ENCODE results near the gene DMPK. TPM values are rescaled to one million over a fixed set of nuclear protein-coding genes. Genes with fewer than 3 reads are reported as not detected.
A peak's percentile ranks its signal among the peaks of the same experiment; 100 is the strongest.

Gene DMPK
- total and polyA plus RNA-seq, 9 of the 15 experiments (the other 6 are each of a cell fraction or from before 2014, with no cell fraction given), result 0.24 to 31.3 (median 7.3) TPM

- no peak for TF ChIP-seq THRB (CRISPR knock-in tag; conservative IDR thresholded peaks at IDR 0.05)
- no peak for TF ChIP-seq SMARCC2 (IDR thresholded peaks at IDR 0.05; ENCODE audit: low read depth)
- no peak for TF ChIP-seq SRF (CRISPR knock-in tag; IDR thresholded peaks at IDR 0.05)
- TF ChIP-seq, protein P1, sequence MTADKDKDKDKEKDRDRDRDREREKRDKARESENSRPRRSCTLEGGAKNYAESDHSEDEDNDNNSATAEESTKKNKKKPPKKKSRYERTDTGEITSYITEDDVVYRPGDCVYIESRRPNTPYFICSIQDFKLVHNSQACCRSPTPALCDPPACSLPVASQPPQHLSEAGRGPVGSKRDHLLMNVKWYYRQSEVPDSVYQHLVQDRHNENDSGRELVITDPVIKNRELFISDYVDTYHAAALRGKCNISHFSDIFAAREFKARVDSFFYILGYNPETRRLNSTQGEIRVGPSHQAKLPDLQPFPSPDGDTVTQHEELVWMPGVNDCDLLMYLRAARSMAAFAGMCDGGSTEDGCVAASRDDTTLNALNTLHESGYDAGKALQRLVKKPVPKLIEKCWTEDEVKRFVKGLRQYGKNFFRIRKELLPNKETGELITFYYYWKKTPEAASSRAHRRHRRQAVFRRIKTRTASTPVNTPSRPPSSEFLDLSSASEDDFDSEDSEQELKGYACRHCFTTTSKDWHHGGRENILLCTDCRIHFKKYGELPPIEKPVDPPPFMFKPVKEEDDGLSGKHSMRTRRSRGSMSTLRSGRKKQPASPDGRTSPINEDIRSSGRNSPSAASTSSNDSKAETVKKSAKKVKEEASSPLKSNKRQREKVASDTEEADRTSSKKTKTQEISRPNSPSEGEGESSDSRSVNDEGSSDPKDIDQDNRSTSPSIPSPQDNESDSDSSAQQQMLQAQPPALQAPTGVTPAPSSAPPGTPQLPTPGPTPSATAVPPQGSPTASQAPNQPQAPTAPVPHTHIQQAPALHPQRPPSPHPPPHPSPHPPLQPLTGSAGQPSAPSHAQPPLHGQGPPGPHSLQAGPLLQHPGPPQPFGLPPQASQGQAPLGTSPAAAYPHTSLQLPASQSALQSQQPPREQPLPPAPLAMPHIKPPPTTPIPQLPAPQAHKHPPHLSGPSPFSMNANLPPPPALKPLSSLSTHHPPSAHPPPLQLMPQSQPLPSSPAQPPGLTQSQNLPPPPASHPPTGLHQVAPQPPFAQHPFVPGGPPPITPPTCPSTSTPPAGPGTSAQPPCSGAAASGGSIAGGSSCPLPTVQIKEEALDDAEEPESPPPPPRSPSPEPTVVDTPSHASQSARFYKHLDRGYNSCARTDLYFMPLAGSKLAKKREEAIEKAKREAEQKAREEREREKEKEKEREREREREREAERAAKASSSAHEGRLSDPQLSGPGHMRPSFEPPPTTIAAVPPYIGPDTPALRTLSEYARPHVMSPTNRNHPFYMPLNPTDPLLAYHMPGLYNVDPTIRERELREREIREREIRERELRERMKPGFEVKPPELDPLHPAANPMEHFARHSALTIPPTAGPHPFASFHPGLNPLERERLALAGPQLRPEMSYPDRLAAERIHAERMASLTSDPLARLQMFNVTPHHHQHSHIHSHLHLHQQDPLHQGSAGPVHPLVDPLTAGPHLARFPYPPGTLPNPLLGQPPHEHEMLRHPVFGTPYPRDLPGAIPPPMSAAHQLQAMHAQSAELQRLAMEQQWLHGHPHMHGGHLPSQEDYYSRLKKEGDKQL (CRISPR knock-in tag; IDR thresholded peaks at IDR 0.05; ENCODE audit: borderline replicate concordance), result no peak
- no peak for TF ChIP-seq CBX8 (IDR thresholded peaks at IDR 0.05; ENCODE audit: borderline replicate concordance, extremely low read depth, low read depth, low read length, poor library complexity, severe bottlenecking)
- no peak for TF ChIP-seq DIDO1 (tag; IDR thresholded peaks at IDR 0.05; ENCODE audit: low read depth)
- no peak for TF ChIP-seq CTCF (IDR thresholded peaks at IDR 0.05 in 2 of 3, conservative IDR thresholded peaks at IDR 0.05 in 1 of 3; ENCODE audit: insufficient read depth in 2 of 3, low read depth in 1 of 3, low read length in 3 of 3)
- TF ChIP-seq AFF1 (IDR thresholded peaks at IDR 0.05; ENCODE audit: low read depth in 1 of 2, partially characterized antibody in 2 of 2), result no peak
- no peak for TF ChIP-seq LEF1 (IDR thresholded peaks at IDR 0.05)
- TF ChIP-seq, protein P2, sequence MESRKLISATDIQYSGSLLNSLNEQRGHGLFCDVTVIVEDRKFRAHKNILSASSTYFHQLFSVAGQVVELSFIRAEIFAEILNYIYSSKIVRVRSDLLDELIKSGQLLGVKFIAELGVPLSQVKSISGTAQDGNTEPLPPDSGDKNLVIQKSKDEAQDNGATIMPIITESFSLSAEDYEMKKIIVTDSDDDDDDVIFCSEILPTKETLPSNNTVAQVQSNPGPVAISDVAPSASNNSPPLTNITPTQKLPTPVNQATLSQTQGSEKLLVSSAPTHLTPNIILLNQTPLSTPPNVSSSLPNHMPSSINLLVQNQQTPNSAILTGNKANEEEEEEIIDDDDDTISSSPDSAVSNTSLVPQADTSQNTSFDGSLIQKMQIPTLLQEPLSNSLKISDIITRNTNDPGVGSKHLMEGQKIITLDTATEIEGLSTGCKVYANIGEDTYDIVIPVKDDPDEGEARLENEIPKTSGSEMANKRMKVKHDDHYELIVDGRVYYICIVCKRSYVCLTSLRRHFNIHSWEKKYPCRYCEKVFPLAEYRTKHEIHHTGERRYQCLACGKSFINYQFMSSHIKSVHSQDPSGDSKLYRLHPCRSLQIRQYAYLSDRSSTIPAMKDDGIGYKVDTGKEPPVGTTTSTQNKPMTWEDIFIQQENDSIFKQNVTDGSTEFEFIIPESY (CRISPR knock-in tag; IDR thresholded peaks at IDR 0.05), result 0 out of 2 replicates have a peak, but pooled peaks have one; percentile 31
These were observed 16.5 kb downstream of the DMPK start (continued) for GRCh38 chr19:45765702-45766295.

Measured in K562 (cell line).